ENCODE results near the gene LINGO1.

Gene LINGO1

GRCh38 chr15:77616072-77616471 lies 16.6 kb downstream of the LINGO1 start:
- Histone ChIP-seq H3K27me3 (replicated peaks) (no peaks in the 10 kb centered on the region), H3K4me3 (ENCODE audit: low read depth, low read length) (no peak overlapping the region), H3K36me3 (replicated peaks) (no peaks in the 10 kb centered on the region), H3K27ac (no peak overlapping the region)
- in situ Hi-C loops (cut with HindIII; ENCODE audit: low pct_ligation_motif_present, low sequenced_read_pairs): no loop called here
- no peak for DNase-seq
- TF ChIP-seq, protein P1, sequence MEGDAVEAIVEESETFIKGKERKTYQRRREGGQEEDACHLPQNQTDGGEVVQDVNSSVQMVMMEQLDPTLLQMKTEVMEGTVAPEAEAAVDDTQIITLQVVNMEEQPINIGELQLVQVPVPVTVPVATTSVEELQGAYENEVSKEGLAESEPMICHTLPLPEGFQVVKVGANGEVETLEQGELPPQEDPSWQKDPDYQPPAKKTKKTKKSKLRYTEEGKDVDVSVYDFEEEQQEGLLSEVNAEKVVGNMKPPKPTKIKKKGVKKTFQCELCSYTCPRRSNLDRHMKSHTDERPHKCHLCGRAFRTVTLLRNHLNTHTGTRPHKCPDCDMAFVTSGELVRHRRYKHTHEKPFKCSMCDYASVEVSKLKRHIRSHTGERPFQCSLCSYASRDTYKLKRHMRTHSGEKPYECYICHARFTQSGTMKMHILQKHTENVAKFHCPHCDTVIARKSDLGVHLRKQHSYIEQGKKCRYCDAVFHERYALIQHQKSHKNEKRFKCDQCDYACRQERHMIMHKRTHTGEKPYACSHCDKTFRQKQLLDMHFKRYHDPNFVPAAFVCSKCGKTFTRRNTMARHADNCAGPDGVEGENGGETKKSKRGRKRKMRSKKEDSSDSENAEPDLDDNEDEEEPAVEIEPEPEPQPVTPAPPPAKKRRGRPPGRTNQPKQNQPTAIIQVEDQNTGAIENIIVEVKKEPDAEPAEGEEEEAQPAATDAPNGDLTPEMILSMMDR (IDR thresholded peaks at IDR 0.05; ENCODE audit: low read depth, low read length, missing control alignments): no peak

DNA sequence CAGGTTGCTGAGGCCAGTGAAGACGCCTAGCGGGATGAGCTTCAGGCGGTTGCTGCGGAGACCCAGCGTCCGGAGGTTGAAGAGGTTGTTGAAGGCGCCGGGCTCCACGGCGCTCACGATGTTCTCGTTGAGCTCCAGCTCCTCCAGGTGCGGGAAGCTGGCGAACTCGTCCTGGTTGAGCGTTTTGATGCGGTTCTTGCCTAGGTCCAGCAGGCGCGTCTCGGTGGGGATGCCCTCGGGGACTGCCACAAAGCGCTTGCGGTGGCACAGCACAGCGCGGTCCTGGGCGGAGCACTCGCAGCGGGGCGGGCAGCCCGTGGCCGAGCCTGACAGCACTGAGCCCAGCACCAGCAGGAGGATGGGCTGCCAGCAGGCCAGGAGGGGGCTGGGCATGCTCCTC lies 17.2 kb downstream of the LINGO1 start:
- no peak for DNase-seq
- no peak overlapping the region for H3K27ac ChIP-seq
- in situ Hi-C loops (cut with HindIII; ENCODE audit: low pct_ligation_motif_present, low sequenced_read_pairs): no loop called here
- H3K36me3 ChIP-seq (replicated peaks): no peaks in the 10 kb centered on the region
- TF ChIP-seq, protein P1 (IDR thresholded peaks at IDR 0.05; ENCODE audit: low read depth, low read length, missing control alignments): no peak
- H3K27me3 ChIP-seq (replicated peaks): no peaks in the 10 kb centered on the region
- no peak overlapping the region for H3K4me3 ChIP-seq (ENCODE audit: low read depth, low read length)

GRCh38 chr15:77614251-77614806 lies 18.4 kb downstream of the LINGO1 start:
- Histone ChIP-seq H3K27ac (no peak overlapping the region), H3K27me3 (replicated peaks) (no peaks in the 10 kb centered on the region), H3K4me3 (ENCODE audit: low read depth, low read length) (no peak overlapping the region), H3K36me3 (replicated peaks) (no peaks in the 10 kb centered on the region)
- TF ChIP-seq, protein P1 (IDR thresholded peaks at IDR 0.05; ENCODE audit: low read depth, low read length, missing control alignments): no peak
- no peak for DNase-seq
- in situ Hi-C loops (cut with HindIII; ENCODE audit: low pct_ligation_motif_present, low sequenced_read_pairs): no loop called here

DNA sequence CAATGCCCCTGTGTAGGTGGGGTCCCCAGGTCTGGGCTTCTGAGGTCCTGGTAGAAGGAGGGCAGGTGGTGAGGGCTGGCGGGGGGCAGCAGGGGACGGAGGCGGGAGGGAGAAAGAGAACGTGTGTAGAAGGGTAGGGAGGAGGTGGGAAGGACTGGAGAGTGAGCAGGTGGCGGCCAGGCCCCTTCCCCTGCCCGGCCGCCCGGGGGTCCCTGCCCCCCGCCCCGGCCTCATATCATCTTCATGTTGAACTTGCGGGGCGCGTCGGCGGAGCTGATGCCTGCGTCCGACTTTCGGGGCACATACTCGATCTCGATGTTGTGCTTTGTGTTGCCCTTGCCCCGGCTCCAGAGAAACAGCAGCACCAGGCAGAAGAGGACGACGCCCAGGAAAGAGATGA lies 18.9 kb downstream of the LINGO1 start:
- in situ Hi-C loops (cut with HindIII; ENCODE audit: low pct_ligation_motif_present, low sequenced_read_pairs): no loop called here
- H3K4me3 ChIP-seq (ENCODE audit: low read depth, low read length): no peak overlapping the region
- H3K36me3 ChIP-seq (replicated peaks): no peaks in the 10 kb centered on the region
- TF ChIP-seq, protein P1 (IDR thresholded peaks at IDR 0.05; ENCODE audit: low read depth, low read length, missing control alignments): no peak
- H3K27me3 ChIP-seq (replicated peaks): no peaks in the 10 kb centered on the region
- no peak overlapping the region for H3K27ac ChIP-seq
- DNase-seq: no peak

- TF ChIP-seq, protein P1 (IDR thresholded peaks at IDR 0.05; ENCODE audit: low read depth, low read length, missing control alignments): no peak
- in situ Hi-C loops (cut with HindIII; ENCODE audit: low pct_ligation_motif_present, low sequenced_read_pairs): no loop called here
- H3K27ac ChIP-seq: no peak overlapping the region
- no peak overlapping the region for H3K4me3 ChIP-seq (ENCODE audit: low read depth, low read length)
- H3K27me3 ChIP-seq (replicated peaks): no peaks in the 10 kb centered on the region
- no peak for DNase-seq
- no peaks in the 10 kb centered on the region for H3K36me3 ChIP-seq (replicated peaks)
Measured at GRCh38 chr15:77612958-77613601, 19.6 kb downstream of the LINGO1 start.

GRCh38 chr15:77611767-77612166 lies 20.9 kb downstream of the LINGO1 start:
- Histone ChIP-seq H3K36me3 (replicated peaks) (no peaks in the 10 kb centered on the region), H3K27me3 (replicated peaks) (no peaks in the 10 kb centered on the region), H3K27ac (no peak overlapping the region), H3K4me3 (ENCODE audit: low read depth, low read length) (no peak overlapping the region)
- in situ Hi-C loops (cut with HindIII; ENCODE audit: low pct_ligation_motif_present, low sequenced_read_pairs): no loop called here
- TF ChIP-seq, protein P1 (IDR thresholded peaks at IDR 0.05; ENCODE audit: low read depth, low read length, missing control alignments): no peak
- DNase-seq: no peak

Measured in brain microvascular endothelial cell (primary cell).